Adrenal gland (tissue), 5 donors: Measurements from ENCODE around the gene STAM.

Experiments used
- POLR2A ChIP-seq, 2 donors: fragments of 450-650 bp; IDR thresholded peaks; one replicate each; pipeline ENCODE4 v1.6.1; 2017; ENCODE audit warnings: antibody characterized with exemption in 2 of 2, mild to moderate bottlenecking in 2 of 2, moderate library complexity in 1 of 2
- TF ChIP-seq, protein P1 (sequence below), 6 experiments: fragments of 450-650 bp in 4 of 6; fragments of 200-600 bp in 2 of 6; sonication (generic) in 1 of 6; IDR thresholded peaks; 1 replicate in 5 of 6; 2 replicates in 1 of 6; pipeline versions ENCODE4 v1.5.1 to v1.8.0; 2016 to 2021; ENCODE audit warnings: antibody characterized with exemption in 6 of 6, mild to moderate bottlenecking in 2 of 6, moderate library complexity in 1 of 6
- donor health status: DM: no; HTN: no; CAD: no.

DNA sequence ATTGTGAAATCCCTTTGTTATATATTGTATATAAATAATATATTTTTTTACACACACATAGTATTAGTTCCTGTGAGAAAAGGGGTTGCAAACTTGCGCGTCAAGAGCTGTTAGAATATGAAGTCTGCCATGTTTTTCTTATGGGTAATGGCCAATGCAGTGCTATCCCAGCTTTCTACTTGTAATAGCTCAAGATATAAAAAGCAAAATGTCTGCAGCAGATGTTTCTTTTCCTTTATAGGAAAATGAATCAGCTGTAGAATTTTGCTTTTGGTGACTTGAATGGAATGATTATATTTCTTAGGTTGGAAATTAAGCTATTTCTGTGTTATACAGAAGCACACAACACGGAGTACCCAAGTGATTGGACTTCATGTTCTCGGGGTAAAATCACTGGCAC lies 54.7 kb downstream of the STAM start:
- TF ChIP-seq POLR2A (IDR thresholded peaks at IDR 0.05), result no peak
- TF ChIP-seq, protein P1, sequence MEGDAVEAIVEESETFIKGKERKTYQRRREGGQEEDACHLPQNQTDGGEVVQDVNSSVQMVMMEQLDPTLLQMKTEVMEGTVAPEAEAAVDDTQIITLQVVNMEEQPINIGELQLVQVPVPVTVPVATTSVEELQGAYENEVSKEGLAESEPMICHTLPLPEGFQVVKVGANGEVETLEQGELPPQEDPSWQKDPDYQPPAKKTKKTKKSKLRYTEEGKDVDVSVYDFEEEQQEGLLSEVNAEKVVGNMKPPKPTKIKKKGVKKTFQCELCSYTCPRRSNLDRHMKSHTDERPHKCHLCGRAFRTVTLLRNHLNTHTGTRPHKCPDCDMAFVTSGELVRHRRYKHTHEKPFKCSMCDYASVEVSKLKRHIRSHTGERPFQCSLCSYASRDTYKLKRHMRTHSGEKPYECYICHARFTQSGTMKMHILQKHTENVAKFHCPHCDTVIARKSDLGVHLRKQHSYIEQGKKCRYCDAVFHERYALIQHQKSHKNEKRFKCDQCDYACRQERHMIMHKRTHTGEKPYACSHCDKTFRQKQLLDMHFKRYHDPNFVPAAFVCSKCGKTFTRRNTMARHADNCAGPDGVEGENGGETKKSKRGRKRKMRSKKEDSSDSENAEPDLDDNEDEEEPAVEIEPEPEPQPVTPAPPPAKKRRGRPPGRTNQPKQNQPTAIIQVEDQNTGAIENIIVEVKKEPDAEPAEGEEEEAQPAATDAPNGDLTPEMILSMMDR (IDR thresholded peaks at IDR 0.05), result no peak
